Left lung (tissue), 10 donors: ENCODE measurements around the gene PRDM2. TPM values are rescaled to one million over a fixed set of nuclear protein-coding genes. Genes with fewer than 3 reads are reported as not detected.

Experiments used
- ATAC-seq: fragments of 200-7000 bp; cut with Tn5 transposase; one replicate; pipeline ENCODE4 v1.9.1; 2020; ENCODE audit warnings: moderate library complexity
- DNase-seq, 4 donors: peaks; one replicate each; pipeline ENCODE4 v3.0.0-alpha.2; 2013 to 2020
- H3K27ac ChIP-seq, 2 donors: fragments of 200-600 bp; sonication (generic) in 1 of 2; one replicate each; pipeline versions ENCODE4 v1.5.0 to v1.8.0; 2020 to 2021
- H3K27me3 ChIP-seq, 2 donors: fragments of 200-600 bp; sonication (generic) in 1 of 2; one replicate each; pipeline versions ENCODE4 v1.5.0 to v1.8.0; 2020 to 2021
- H3K36me3 ChIP-seq, 2 donors: fragments of 200-600 bp; sonication (generic) in 1 of 2; one replicate each; pipeline versions ENCODE4 v1.5.0 to v1.8.0; 2020 to 2021
- H3K4me1 ChIP-seq, 2 donors: fragments of 200-600 bp; one replicate each; pipeline ENCODE4 v1.8.0; 2021
- H3K4me3 ChIP-seq, 2 donors: fragments of 200-600 bp; sonication (generic) in 1 of 2; one replicate each; pipeline versions ENCODE4 v1.5.0 to v1.8.0; 2020 to 2021; ENCODE audit warnings: mild to moderate bottlenecking in 1 of 2
- H3K9me3 ChIP-seq, 2 donors: fragments of 200-600 bp; sonication (generic) in 1 of 2; one replicate each; pipeline versions ENCODE4 v1.5.0 to v1.8.0; 2020 to 2021
- CTCF ChIP-seq, 2 donors: fragments of 200-600 bp; sonication (generic) in 1 of 2; IDR thresholded peaks; one replicate each; pipeline versions ENCODE4 v1.5.0 to v1.8.0; 2021; ENCODE audit warnings: antibody characterized with exemption in 2 of 2
- intact Hi-C, 2 donors: fragments of 100-400 bp; cut with DNase I; formaldehyde crosslinking; loops; one replicate each; pipeline versions ENCODE4 v1.11.2 to v1.14.2; 2022
- polyA plus RNA-seq, 6 donors: library from polyadenylated mRNA; unstranded; fragments of 120-200 nt; gene quantifications; one replicate each; pipeline ENCODE4 v1.2.1, GENCODE V29; 2013; ENCODE audit not compliant: insufficient read length in 6 of 6
- total RNA-seq, 2 donors: library from RNA; stranded (reverse); fragmentation: NEBNext Ultra II Directional; extraction: Animal tissue kit (Norgen Biotek cat#: 25700); gene quantifications; one replicate each; pipeline ENCODE4 v1.2.1, GENCODE V29; 2021
- donor health status: DM: no; HTN: yes; CAD: no.
- donor health status: DM: no; HTN: no; CAD: no.

PRDM2 gene
- total and polyA plus RNA-seq, 8 donors, result 39.6 to 51.7 (median 44.9) TPM

- H3K27ac ChIP-seq, result no peak overlapping the region
- no peaks in the 10 kb centered on the region for H3K4me1 ChIP-seq
- no peaks in the 10 kb centered on the region for H3K36me3 ChIP-seq
- intact Hi-C loops, result no loop called here
- no peaks in the 10 kb centered on the region for H3K9me3 ChIP-seq
- ATAC-seq (no peak), DNase-seq (no peak)
- no peak for TF ChIP-seq CTCF (IDR thresholded peaks at IDR 0.05)
- H3K27me3 ChIP-seq, result no peaks in the 10 kb centered on the region
- no peak overlapping the region for H3K4me3 ChIP-seq
These were observed 138.2 kb downstream of the PRDM2 start for GRCh38 chr1:13838236-13838635.

DNA sequence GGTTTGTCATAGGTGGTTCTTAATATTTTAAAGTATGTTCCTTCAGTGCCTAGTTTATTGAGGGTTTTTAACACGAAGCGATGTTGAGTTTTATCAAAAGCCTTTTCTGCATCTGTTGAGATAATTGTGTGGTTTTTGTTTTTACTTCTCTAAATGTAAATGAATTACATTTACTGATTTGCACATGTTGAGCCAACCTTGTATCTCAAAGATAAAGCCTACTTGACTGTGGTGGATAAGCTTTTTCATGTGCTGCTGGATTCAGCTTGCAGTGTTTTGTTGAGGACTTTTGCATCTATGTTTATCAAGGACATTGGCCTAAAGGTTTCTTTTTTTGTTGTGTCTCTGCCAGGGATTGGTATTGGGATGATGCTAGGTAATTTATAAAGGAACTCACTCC lies 142.5 kb downstream of the PRDM2 start:
- Histone ChIP-seq H3K4me1 (no peaks in the 10 kb centered on the region), H3K36me3 (no peaks in the 10 kb centered on the region), H3K27ac (no peak overlapping the region), H3K4me3 (no peak overlapping the region), H3K27me3 (peaks cover 3 to 7% of the 10 kb centered on the region in 2 donors), H3K9me3 (no peaks in the 10 kb centered on the region)
- ATAC-seq (no peak), DNase-seq (no peak)
- intact Hi-C loops, result no loop called here
- no peak for TF ChIP-seq CTCF (IDR thresholded peaks at IDR 0.05)

- intact Hi-C loops, result no loop called here
- peaks cover 0 to 3% of the 10 kb centered on the region in 2 donors for H3K27me3 ChIP-seq
- H3K27ac ChIP-seq, result no peak overlapping the region
- no peak for TF ChIP-seq CTCF (IDR thresholded peaks at IDR 0.05)
- H3K9me3 ChIP-seq, result peaks cover 0 to 7% of the 10 kb centered on the region in 2 donors
- ATAC-seq (no peak), DNase-seq (no peak)
- H3K36me3 ChIP-seq, result no peaks in the 10 kb centered on the region
- no peaks in the 10 kb centered on the region for H3K4me1 ChIP-seq
- no peak overlapping the region for H3K4me3 ChIP-seq
These were observed 151.7 kb downstream of the PRDM2 start for GRCh38 chr1:13851726-13852125.

DNA sequence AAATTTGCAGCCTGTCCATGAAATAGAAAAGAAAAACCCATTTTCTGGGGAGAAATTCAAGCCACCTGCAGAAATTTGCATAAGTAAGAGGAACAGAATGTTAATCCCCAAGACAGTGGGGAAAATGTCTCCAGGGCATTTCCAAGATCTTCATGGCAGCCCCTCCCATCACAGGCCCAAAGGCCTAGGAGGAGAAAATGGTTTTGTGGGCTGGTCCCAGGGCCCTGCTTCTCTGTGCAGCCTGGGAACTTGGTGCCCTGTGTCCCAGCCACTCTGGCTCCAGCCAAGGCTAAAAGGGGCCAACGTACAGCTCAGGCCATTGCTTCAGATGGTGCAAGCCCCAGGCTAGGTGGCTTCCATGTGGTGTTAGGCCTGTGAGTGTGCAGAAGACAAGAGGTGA lies 155.6 kb downstream of the PRDM2 start:
- Histone ChIP-seq H3K9me3 (peaks cover 0 to 7% of the 10 kb centered on the region in 2 donors), H3K36me3 (no peaks in the 10 kb centered on the region), H3K4me1 (no peaks in the 10 kb centered on the region), H3K27ac (no peak overlapping the region), H3K4me3 (no peak overlapping the region), H3K27me3 (no peaks in the 10 kb centered on the region)
- no peak for DNase-seq
- TF ChIP-seq CTCF (IDR thresholded peaks at IDR 0.05), result no peak
- intact Hi-C loops, result no loop called here
- ATAC-seq, result no peak

- intact Hi-C loops, result no loop called here
- no peaks in the 10 kb centered on the region for H3K27me3 ChIP-seq
- no peaks in the 10 kb centered on the region for H3K4me1 ChIP-seq
- no peak overlapping the region for H3K27ac ChIP-seq
- no peak for TF ChIP-seq CTCF (IDR thresholded peaks at IDR 0.05)
- H3K9me3 ChIP-seq, result peaks cover 0 to 7% of the 10 kb centered on the region in 2 donors
- H3K36me3 ChIP-seq, result no peaks in the 10 kb centered on the region
- DNase-seq (no peak), ATAC-seq (no peak)
- H3K4me3 ChIP-seq, result no peak overlapping the region
These were observed 160.0 kb downstream of the PRDM2 start for GRCh38 chr1:13860031-13860430.
